Upper lobe of left lung (tissue), 4 donors: ENCODE data around the gene LRRC3.

Experiments
- EP300 ChIP-seq, 4 donors: sonication (generic); formaldehyde crosslinking; IDR thresholded peaks; one replicate each; pipeline ENCODE4 v1.5.1; 2017; ENCODE audit warnings: antibody characterized with exemption in 4 of 4, control low read depth in 2 of 4
- POLR2A ChIP-seq, 4 donors: fragments of 450-650 bp; IDR thresholded peaks; one replicate each; pipeline ENCODE4 v1.5.1; 2016 to 2017; ENCODE audit warnings: antibody characterized with exemption in 4 of 4, mild to moderate bottlenecking in 2 of 4
- POLR2AphosphoS5 ChIP-seq, 2 donors: sonication (generic); formaldehyde crosslinking; IDR thresholded peaks; one replicate each; pipeline ENCODE4 v1.5.1; 2017; ENCODE audit warnings: antibody characterized with exemption in 2 of 2
- TF ChIP-seq, protein P1 (sequence below), 6 experiments: fragments of 450-650 bp in 4 of 6; fragments of 200-600 bp in 2 of 6; sonication (generic) in 2 of 6; IDR thresholded peaks; one replicate each; pipeline ENCODE4 v1.5.1; 2016 to 2019; ENCODE audit warnings: antibody characterized with exemption in 6 of 6

GRCh38 chr21:44508426-44508710 lies 53.1 kb downstream of the LRRC3 start:
- no peak for TF ChIP-seq POLR2A (IDR thresholded peaks at IDR 0.05)
- TF ChIP-seq, protein P1, sequence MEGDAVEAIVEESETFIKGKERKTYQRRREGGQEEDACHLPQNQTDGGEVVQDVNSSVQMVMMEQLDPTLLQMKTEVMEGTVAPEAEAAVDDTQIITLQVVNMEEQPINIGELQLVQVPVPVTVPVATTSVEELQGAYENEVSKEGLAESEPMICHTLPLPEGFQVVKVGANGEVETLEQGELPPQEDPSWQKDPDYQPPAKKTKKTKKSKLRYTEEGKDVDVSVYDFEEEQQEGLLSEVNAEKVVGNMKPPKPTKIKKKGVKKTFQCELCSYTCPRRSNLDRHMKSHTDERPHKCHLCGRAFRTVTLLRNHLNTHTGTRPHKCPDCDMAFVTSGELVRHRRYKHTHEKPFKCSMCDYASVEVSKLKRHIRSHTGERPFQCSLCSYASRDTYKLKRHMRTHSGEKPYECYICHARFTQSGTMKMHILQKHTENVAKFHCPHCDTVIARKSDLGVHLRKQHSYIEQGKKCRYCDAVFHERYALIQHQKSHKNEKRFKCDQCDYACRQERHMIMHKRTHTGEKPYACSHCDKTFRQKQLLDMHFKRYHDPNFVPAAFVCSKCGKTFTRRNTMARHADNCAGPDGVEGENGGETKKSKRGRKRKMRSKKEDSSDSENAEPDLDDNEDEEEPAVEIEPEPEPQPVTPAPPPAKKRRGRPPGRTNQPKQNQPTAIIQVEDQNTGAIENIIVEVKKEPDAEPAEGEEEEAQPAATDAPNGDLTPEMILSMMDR (IDR thresholded peaks at IDR 0.05), result no peak
- TF ChIP-seq POLR2AphosphoS5 (IDR thresholded peaks at IDR 0.05), result no peak
- no peak for TF ChIP-seq EP300 (IDR thresholded peaks at IDR 0.05)
